Measurements from ENCODE around the gene EEF1E1.
A peak's percentile ranks its signal among the peaks of the same experiment; 100 is the strongest.
"Not testable (repeated sequence)": the region's sequence is repeated elsewhere in the genome, so short reads cannot be mapped to it uniquely, and the experiment has no call there.

Gene EEF1E1

GRCh38 chr6:8057793-8058192 is 44.6 kb downstream of the EEF1E1 start:
- DNase-seq (ENCODE audit: low read depth) = peak; percentile 48
- no peak for TF ChIP-seq CTCF (IDR thresholded peaks at IDR 0.05; ENCODE audit: control insufficient read depth, extremely low read depth, insufficient read depth)
- H3K4me3 ChIP-seq (ENCODE audit: low read depth, low read length) = no peak overlapping the region

GRCh38 chr6:8057263-8057662 is 45.1 kb downstream of the EEF1E1 start:
- no peak for TF ChIP-seq CTCF (IDR thresholded peaks at IDR 0.05; ENCODE audit: control insufficient read depth, extremely low read depth, insufficient read depth)
- peak; percentile 26 for DNase-seq (ENCODE audit: low read depth)
- H3K4me3 ChIP-seq (ENCODE audit: low read depth, low read length) = no peak overlapping the region

GRCh38 chr6:8054276-8054675 is 48.1 kb downstream of the EEF1E1 start:
- no peak for TF ChIP-seq CTCF (IDR thresholded peaks at IDR 0.05; ENCODE audit: control insufficient read depth, extremely low read depth, insufficient read depth)
- no peak overlapping the region for H3K4me3 ChIP-seq (ENCODE audit: low read depth, low read length)
- no peak for DNase-seq (ENCODE audit: low read depth)

GRCh38 chr6:8047541-8048292 is 54.6 kb downstream of the EEF1E1 start:
- no peak overlapping the region for H3K4me3 ChIP-seq (ENCODE audit: low read depth, low read length)
- no peak for DNase-seq (ENCODE audit: low read depth)

GRCh38 chr6:8045769-8046168 is 56.6 kb downstream of the EEF1E1 start:
- H3K4me3 ChIP-seq (ENCODE audit: low read depth, low read length); DNase-seq (ENCODE audit: low read depth): not testable (repeated sequence)

More at GRCh38 chr6:8047541-8048292, 54.6 kb downstream of the EEF1E1 start:
- TF ChIP-seq CTCF (IDR thresholded peaks at IDR 0.05; ENCODE audit: control insufficient read depth, extremely low read depth, insufficient read depth) = no peak

GRCh38 chr6:8043221-8043620 is 59.1 kb downstream of the EEF1E1 start:
- DNase-seq (ENCODE audit: low read depth) = no peak
- no peak overlapping the region for H3K4me3 ChIP-seq (ENCODE audit: low read depth, low read length)

More at GRCh38 chr6:8043221-8043620, 59.1 kb downstream of the EEF1E1 start:
- no peak for TF ChIP-seq CTCF (IDR thresholded peaks at IDR 0.05; ENCODE audit: control insufficient read depth, extremely low read depth, insufficient read depth)

Data from LNCaP clone FGC (cell line).